ENCODE measurements around the gene PPDPF. TPM values are rescaled to one million over a fixed set of nuclear protein-coding genes. Genes with fewer than 3 reads are reported as not detected.
"Not testable (repeated sequence)": the region's sequence is repeated elsewhere in the genome, so short reads cannot be mapped to it uniquely, and the experiment has no call there.

Gene PPDPF
- total RNA-seq, 2 experiments from 2014 or later: 189 to 194 TPM

DNA sequence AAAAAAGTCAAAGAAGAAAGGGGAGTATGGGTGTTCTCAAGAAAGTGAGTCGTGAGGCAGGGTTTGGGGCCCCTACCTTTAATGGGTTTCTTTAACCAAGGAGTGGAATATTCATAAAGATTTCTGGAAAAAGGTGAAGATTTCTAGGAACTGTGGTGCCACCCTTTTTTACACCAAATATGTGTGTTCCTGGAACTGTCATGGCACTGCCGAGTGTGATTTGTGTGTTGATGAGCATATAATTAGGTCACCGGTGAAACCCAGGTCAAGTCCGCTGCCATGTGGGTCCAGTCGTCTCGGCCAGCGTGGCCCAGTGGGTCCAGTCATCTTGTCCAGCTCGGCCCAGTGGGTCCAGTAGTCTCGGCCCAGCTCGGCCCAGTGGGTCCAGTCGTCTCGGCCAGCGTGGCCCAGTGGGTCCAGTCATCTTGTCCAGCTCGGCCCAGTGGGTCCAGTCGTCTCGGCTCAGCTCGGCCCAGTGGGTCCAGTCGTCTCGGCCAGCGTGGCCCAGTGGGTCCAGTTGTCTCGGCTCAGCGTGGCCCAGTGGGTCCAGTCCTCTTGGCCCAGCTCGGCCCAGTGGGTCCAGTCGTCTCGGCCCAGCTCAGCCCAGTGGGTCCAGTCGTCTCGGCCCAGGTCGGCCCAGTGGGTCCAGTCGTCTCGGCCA, 13.4 kb upstream of the PPDPF start:
- no peak for DNase-seq
- intact Hi-C loops (cut with micrococcal nuclease): no loop called here
- Mint-ChIP-seq H3K27ac (no peak overlapping the region), H3K9me3 (peaks cover 9% of the 10 kb centered on the region), H3K4me3 (no peak overlapping the region), H3K36me3 (ENCODE audit: low read depth) (no peaks in the 10 kb centered on the region), H3K4me1 (ENCODE audit: low read depth) (no peaks in the 10 kb centered on the region), H3K27me3 (ENCODE audit: low read depth) (peaks cover 29% of the 10 kb centered on the region)
- CTCF ChIA-PET: interaction anchor here (0.9 to 3.6 kb wide), 2 partner anchors 11 to 30 kb away, joined by 3 to 18 read pairs; partner anchors contain the start of gene PTK6

DNA sequence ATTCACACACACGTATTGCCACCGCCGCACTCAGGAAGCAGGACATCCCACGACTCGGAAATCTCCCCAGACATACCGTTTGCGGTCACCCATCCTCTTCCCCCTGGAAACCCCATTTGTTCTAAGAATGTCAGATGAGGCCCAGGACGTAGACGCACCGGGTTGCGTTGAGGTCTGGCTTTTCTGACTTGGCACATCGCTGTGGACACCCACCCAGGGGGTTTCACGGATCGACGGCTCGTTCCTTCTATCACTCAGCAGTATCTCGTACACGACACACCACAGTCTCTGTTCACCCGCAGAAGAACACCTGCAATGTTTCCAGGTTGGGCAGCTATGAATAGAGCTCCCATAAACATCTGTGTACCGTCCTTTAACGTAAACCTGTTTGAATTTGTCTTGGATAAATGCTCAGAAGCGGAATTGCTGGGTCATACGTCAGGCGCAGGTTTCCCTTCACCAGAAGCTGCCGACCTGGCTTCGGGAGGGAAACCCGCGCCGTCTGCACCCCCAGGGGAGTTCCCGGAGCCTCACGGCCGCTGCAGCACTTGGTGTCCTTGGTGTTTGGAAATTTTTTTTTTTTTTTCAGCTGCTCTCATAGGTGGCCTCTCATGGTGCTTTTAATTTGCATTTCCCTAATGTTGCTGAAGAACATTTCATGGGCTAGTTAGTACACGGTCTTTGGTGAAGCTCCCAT, 12.3 kb upstream of the PPDPF start:
- Mint-ChIP-seq H3K27ac (no peak overlapping the region), H3K4me1 (ENCODE audit: low read depth) (no peaks in the 10 kb centered on the region), H3K36me3 (ENCODE audit: low read depth) (no peaks in the 10 kb centered on the region), H3K4me3 (no peak overlapping the region), H3K9me3 (peaks cover 9% of the 10 kb centered on the region), H3K27me3 (ENCODE audit: low read depth) (peaks cover 33% of the 10 kb centered on the region)
- DNase-seq: no peak
- CTCF ChIA-PET: interaction anchor here (0.9 to 3.6 kb wide), 2 partner anchors 12 to 29 kb away, joined by 3 to 18 read pairs; partner anchors contain the start of gene PTK6
- intact Hi-C loops (cut with micrococcal nuclease): no loop called here

DNA sequence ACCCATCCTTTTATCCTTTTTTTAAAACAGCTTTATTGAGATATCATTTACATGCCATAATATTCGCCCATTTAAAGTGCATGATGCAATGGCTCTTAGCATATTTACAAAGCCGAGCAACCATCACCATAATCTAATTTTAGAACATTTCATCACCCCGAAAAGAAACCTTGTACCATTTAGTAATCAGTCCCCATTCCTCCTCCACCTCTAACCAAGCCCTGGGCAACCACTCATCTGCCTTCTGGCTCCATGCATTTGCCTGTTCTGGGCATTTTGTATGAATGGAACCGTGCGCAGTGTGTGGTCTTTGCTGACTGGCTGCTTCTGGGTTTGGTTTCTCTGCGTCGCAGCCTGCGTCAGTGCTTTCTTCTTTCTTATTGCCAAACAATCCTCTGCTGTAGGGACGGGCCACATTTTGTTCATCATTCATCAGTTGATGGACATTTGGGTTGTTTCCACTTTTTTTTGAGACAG, 11.4 kb upstream of the PPDPF start:
- H3K27me3 Mint-ChIP-seq (ENCODE audit: low read depth): peaks cover 36% of the 10 kb centered on the region
- CTCF ChIA-PET: interaction anchor here (3.6 kb wide), 1 partner anchor 13 kb away, joined by 18 read pairs; no protein-coding TSS in a partner anchor

DNA sequence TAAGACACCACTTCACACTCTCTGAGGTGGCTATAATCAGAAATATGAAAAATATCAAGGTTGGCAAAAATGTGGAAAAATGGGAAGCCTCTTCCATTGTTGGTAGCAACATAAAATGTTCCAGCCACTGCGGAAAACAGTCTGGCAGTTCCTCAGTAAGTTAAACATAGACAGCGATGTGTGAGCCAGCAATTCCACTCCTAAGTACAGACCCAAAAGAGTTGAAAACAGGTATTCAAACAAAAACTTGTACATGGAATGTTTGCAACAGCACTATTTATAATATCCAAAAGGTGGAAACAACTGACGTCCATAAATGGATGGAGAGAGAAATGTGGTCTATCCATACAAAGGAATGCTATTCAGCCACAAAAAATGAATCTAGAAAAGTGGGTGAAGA, 7.4 kb upstream of the PPDPF start:
- H3K36me3 Mint-ChIP-seq (ENCODE audit: low read depth): no peaks in the 10 kb centered on the region
- CTCF ChIA-PET: no interaction called here
- no peak overlapping the region for H3K27ac Mint-ChIP-seq
- H3K4me1 Mint-ChIP-seq (ENCODE audit: low read depth): no peaks in the 10 kb centered on the region
- H3K27me3 Mint-ChIP-seq (ENCODE audit: low read depth): peaks cover 28% of the 10 kb centered on the region
- DNase-seq: no peak
- intact Hi-C loops (cut with micrococcal nuclease): no loop called here
- peaks cover 2% of the 10 kb centered on the region for H3K9me3 Mint-ChIP-seq
- H3K4me3 Mint-ChIP-seq: no peak overlapping the region

More for the DNA sequence above, 11.4 kb upstream of the PPDPF start:
- no peaks in the 10 kb centered on the region for H3K4me1 Mint-ChIP-seq (ENCODE audit: low read depth)
- no peak overlapping the region for H3K27ac Mint-ChIP-seq
- no peak overlapping the region for H3K4me3 Mint-ChIP-seq
- H3K36me3 Mint-ChIP-seq (ENCODE audit: low read depth): no peaks in the 10 kb centered on the region
- no peak for DNase-seq
- H3K9me3 Mint-ChIP-seq: peaks cover 9% of the 10 kb centered on the region
- intact Hi-C loops (cut with micrococcal nuclease): no loop called here

DNA sequence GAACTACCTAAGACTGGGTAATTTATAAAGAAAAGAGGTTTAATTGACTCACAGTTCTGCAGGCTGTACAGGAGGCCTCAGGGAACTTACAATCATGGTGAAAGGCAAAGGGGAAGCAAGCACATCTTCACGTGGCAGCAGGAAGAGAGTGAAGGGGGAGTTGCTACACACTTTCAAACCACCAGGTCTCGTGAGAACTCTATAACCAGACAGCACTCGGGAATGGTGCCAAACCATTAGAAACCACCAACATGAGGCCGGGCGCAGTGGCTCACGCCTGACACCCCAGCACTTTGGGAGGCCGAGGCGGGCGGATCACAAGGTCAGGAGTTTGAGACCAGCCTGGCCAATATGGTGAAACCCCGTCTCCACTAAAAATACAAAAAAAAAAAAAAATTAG, 6.0 kb upstream of the PPDPF start:
- H3K4me1 Mint-ChIP-seq (ENCODE audit: low read depth); intact Hi-C loops (cut with micrococcal nuclease); H3K9me3 Mint-ChIP-seq; H3K4me3 Mint-ChIP-seq; CTCF ChIA-PET; H3K36me3 Mint-ChIP-seq (ENCODE audit: low read depth); DNase-seq; H3K27ac Mint-ChIP-seq: not testable (repeated sequence)
- peaks cover 23% of the 10 kb centered on the region for H3K27me3 Mint-ChIP-seq (ENCODE audit: low read depth)

DNA sequence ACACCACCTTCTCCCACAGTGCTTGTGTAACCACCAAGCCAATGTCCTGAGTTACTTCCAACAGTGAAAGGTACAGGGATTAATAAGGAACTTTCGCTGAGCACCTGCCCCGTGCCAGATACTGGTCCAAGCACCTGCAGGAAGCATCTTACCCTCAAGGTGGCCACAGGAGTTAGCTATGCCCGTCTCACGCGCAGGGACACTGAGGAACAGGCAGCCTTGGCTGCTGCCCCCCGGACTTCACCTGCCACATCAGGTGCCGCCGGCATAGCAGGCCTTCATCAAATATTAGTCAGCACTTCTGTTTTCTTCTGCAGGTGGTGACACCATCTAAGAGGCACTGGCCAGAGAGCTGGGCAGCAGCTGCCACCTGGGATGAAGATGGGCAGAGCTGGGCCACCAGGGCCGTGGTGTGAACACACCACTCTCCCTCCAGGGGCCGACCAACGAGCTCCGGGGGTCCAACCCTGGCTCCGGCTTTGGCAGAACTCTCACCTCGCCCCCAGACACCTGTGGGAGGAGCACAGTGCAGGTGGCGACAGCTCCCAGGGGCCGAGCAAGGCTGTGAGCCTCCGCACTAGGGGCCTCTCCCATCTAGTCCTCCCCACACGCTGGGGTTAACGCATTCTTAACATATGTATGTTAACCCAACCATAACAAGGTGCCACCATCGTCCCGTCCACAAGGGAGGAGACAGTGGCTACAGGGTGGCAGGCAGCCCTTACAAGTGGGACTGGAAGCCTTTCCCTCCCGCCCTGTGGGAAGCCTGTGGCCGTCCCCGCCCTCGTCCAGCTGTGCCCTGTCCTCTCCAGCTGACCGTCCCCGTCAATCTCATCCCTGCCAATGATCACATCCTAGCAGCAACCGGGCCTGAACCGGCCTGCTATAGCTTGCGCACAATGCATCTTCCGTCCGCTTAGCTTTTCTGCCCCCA, 2.9 kb upstream of the PPDPF start:
- Mint-ChIP-seq H3K9me3 (peaks cover 4% of the 10 kb centered on the region), H3K27me3 (ENCODE audit: low read depth) (peaks cover 10% of the 10 kb centered on the region), H3K36me3 (ENCODE audit: low read depth) (peaks cover 7% of the 10 kb centered on the region), H3K27ac (no peak overlapping the region), H3K4me3 (no peak overlapping the region), H3K4me1 (ENCODE audit: low read depth) (peaks cover 5% of the 10 kb centered on the region)
- intact Hi-C loops (cut with micrococcal nuclease): no loop called here
- DNase-seq: no peak
- CTCF ChIA-PET: interaction anchor here (1.4 kb wide), 1 partner anchor 21 kb away, joined by 3 read pairs; no protein-coding TSS in a partner anchor

DNA sequence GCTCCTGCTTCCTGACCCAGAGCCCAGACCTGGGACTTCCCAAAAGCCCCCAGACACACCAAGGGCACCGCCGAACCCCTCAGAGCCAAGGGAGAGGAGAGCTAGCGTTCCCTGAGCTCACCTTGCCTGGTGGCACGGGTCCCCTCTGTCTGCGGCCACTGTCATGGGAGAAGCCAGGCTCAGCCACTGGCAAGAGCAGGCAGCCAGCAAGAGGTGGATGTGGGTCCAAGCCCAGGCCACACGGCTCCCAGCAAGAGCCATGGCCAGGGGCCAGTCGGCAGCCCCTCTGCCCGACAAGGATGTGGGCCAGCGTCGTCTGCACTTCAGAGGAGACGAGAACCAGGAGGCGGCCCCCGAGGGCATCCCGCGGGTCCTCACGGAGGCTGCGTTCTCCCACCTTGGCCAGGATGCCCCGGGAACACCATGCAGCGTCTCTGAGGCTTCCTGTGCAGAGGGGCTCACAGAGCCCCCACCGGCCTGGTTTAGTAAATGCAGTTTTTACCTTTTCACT, 2.2 kb upstream of the PPDPF start:
- Mint-ChIP-seq H3K4me3 (no peak overlapping the region), H3K27ac (no peak overlapping the region), H3K36me3 (ENCODE audit: low read depth) (peaks cover 15% of the 10 kb centered on the region), H3K9me3 (peaks cover 5% of the 10 kb centered on the region), H3K27me3 (ENCODE audit: low read depth) (peaks cover 5% of the 10 kb centered on the region), H3K4me1 (ENCODE audit: low read depth) (peaks cover 6% of the 10 kb centered on the region)
- no peak for DNase-seq
- CTCF ChIA-PET: interaction anchor here (1.4 kb wide), 1 partner anchor 22 kb away, joined by 3 read pairs; no protein-coding TSS in a partner anchor
- intact Hi-C loops (cut with micrococcal nuclease): no loop called here

DNA sequence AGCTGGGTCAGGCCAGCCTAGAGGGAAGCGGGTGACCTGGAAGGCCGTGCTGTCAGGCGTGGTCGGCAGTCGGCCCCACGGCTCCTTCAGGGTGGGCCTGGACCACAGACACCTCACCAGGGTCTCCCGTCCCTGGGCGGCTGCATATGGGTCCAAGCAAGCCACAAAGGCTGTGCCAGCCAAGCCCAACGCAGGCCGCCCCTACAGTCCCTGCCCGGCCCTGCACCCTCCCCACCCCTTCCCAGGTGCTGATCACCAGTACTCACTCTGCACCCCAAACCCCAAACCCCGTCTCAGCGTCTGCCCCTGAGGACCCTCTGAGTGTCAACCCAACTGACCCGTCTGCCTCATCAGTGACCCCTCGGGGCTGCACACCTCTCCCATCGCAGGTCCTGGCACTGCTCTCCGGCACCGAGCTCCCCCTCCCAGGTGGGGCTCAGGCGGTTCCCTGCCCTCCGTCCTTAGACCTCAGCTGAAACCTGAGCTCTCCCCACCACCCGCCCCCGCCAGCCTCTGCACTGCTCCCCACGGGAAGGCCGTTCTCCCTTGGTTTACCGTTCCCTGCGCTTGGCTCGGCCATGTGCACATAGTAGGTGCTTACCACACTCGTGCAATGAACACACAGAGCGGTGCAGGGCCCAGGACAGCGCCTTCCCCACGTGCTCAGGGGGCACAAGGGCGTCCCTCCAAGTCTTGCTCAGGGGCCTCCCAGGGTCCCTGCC, 1.5 kb upstream of the PPDPF start:
- CTCF ChIA-PET: interaction anchor here (0.6 kb wide), 1 partner anchor 188 kb away, joined by 3 read pairs; no protein-coding TSS in a partner anchor
- DNase-seq: no peak
- H3K9me3 Mint-ChIP-seq: peaks cover 9% of the 10 kb centered on the region
- peaks cover 20% of the 10 kb centered on the region for H3K36me3 Mint-ChIP-seq (ENCODE audit: low read depth)
- peaks cover 8% of the 10 kb centered on the region for H3K4me1 Mint-ChIP-seq (ENCODE audit: low read depth)
- H3K27me3 Mint-ChIP-seq (ENCODE audit: low read depth): peaks cover 3% of the 10 kb centered on the region
- H3K4me3 Mint-ChIP-seq: peak overlapping the region; percentile 66
- H3K27ac Mint-ChIP-seq: no peak overlapping the region
- intact Hi-C loops (cut with micrococcal nuclease): no loop called here

DNA sequence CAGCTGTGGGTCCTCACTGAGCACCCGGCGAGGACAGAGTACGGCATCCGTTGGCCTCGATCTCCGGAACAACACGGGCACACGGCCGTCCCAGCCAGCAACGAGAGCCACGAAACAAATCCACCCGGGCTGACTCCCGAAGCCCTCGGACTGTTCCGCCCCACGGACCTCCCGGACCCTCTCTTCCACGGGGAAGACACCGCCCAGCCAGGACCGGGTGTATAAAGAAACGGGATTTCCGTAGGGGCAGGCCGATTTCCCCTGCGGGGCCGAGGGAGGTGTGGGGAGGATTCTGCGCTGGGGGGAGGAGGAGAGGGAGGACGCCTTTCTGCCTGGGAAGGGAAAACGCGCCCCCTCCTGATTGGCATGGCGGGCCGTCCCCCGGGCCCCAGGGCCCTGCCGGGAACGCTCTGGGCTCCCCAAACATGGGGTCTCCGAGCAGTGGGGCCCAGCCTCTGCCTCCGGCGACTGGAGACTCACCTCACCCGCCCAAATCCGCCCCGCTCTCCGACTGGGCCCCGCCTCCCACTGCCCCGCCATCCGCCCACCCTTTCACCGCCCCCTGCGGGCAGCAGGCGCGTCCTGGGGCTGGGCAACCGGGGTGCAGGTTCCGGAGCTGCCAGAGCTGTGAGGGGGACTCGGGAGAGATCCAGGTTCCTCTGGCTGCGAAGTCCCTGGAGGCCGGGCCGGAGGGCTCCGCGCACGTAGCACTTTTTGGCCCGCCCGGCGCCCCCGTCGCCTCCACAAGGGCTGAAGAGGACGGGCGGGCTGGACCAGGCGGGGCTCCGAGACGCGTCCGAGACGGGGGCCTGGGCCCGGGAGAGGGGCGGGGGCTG, 679 bp upstream of the PPDPF start:
- peaks cover 7% of the 10 kb centered on the region for H3K9me3 Mint-ChIP-seq
- intact Hi-C loops (cut with micrococcal nuclease): loop anchor here (1.0 to 2.0 kb wide), 5 partner anchors 17 to 304 kb away; partner anchors contain the start of genes PTK6 and YTHDF1
- CTCF ChIA-PET: interaction anchor here (0.6 to 1.9 kb wide), 2 partner anchors 23 to 187 kb away, joined by 3 to 8 read pairs; no protein-coding TSS in a partner anchor
- H3K27me3 Mint-ChIP-seq (ENCODE audit: low read depth): peaks cover 3% of the 10 kb centered on the region
- H3K4me1 Mint-ChIP-seq (ENCODE audit: low read depth): peaks cover 8% of the 10 kb centered on the region
- DNase-seq: peak; percentile 64
- peak overlapping the region; percentile 66 for H3K4me3 Mint-ChIP-seq
- no peak overlapping the region for H3K27ac Mint-ChIP-seq
- peaks cover 24% of the 10 kb centered on the region for H3K36me3 Mint-ChIP-seq (ENCODE audit: low read depth)

DNA sequence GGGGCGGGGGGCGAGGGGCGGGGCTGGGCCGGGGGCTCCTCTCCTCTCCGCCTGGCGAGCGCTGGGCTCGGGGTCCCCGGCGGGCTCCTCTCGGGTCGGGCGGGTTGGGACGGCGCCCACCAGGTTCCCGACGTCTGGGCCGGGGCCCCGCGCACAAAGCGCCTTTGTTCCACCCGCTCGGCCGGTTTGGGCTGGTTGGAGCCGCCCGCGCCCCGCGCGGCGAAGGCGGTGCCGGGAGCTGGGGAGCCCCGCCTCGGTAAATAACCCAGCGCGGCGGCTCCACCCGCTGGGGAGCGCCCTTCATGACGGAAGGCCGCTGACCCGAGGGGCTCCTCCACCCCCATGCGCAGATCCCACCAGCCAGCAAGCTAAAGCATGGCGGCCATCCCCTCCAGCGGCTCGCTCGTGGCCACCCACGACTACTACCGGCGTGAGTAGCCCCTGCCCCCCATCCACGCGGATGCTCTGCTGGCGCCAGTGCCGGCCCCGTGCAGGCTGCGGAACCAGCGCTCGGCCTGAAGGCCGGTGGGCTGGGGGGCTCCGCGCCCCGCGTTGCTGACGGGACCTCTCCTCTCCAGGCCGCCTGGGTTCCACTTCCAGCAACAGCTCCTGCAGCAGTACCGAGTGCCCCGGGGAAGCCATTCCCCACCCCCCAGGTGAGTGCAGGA, 503 bp downstream of the PPDPF start:
- H3K27ac Mint-ChIP-seq: peak overlapping the region; percentile 68

More for the DNA sequence above, 503 bp downstream of the PPDPF start:
- peak overlapping the region; percentile 75 for H3K4me3 Mint-ChIP-seq
- H3K4me1 Mint-ChIP-seq (ENCODE audit: low read depth): peaks cover 8% of the 10 kb centered on the region
- CTCF ChIA-PET: interaction anchor here (1.1 to 1.9 kb wide), 2 partner anchors 16 to 24 kb away, joined by 3 to 8 read pairs; partner anchors contain the start of gene PTK6
- no peaks in the 10 kb centered on the region for H3K27me3 Mint-ChIP-seq (ENCODE audit: low read depth)
- DNase-seq: peak; percentile 76
- intact Hi-C loops (cut with micrococcal nuclease): loop anchor here (1.0 to 2.0 kb wide), 5 partner anchors 16 to 305 kb away; partner anchors contain the start of genes PTK6 and YTHDF1
- peaks cover 24% of the 10 kb centered on the region for H3K36me3 Mint-ChIP-seq (ENCODE audit: low read depth)
- peaks cover 7% of the 10 kb centered on the region for H3K9me3 Mint-ChIP-seq
